ENCODE results near the gene FGF1.

FGF1 gene

DNA sequence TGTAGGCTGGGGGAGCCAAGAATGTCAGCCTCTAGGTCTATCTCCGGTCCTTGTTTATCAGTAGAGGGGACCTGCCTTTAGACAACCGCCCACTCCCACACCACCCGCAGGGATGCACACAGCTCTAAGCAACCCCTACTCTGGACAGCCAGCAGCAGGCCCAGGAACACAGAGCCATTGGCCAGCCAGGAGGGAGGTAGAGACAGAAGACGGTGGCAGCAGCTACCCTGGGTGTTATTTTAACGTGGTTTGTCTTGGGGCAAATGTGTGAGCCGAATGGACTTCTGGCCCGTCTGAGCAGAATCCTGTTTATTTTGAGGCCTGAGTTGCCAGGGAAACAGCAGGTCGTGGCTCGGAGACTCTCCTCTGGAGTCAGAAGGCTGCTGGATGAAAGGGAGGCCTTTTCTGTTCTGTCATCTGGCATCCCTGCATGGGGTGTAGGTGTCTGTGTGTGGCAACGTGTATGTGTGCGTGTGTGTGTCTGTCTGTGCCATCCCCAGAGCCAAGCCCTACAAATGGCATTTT, 382 bp upstream of the FGF1 start:
- TF ChIP-seq ZNF274 (IDR thresholded peaks at IDR 0.05; ENCODE audit: low read depth, low read length), result no peak
- H3K4me3 ChIP-seq (ENCODE audit: low read length), result no peak overlapping the region

GRCh38 chr5:142684508-142685041, 1.3 kb downstream of the FGF1 start:
- H3K4me3 ChIP-seq (ENCODE audit: low read length), result no peak overlapping the region
- TF ChIP-seq ZNF274 (IDR thresholded peaks at IDR 0.05; ENCODE audit: low read depth, low read length), result no peak

DNA sequence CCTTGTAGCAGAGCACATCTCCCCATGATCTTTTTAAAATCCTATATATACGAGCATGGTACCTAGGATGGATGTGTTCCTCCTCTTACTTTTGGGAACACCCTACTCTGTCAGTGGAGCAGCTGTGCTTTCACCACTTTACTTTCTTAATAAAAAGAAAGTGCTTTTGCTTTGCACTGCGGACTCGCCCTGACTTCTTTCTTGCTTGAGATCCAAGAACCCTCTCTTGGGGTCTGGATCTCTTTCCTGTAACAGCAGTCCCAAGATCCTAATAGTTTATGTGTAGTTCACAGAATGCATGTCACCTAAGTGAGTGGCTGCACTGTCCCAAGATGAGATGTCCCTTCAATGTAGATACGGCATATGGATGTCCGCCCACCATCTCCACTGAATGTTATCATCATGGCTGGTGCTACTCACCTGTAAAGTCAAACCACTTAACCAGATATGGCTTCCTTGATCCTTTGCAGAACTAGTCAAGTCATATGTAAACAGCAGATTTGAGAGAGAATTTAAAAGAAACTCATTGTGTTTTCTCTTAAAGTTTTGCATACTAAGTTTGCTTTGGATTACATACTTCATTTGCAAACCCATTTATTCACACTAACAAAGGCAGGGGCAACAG, 1.9 kb downstream of the FGF1 start:
- TF ChIP-seq ZNF274 (IDR thresholded peaks at IDR 0.05; ENCODE audit: low read depth, low read length), result no peak
- H3K4me3 ChIP-seq (ENCODE audit: low read length), result no peak overlapping the region

GRCh38 chr5:142683116-142683515, 2.8 kb downstream of the FGF1 start:
- TF ChIP-seq ZNF274 (IDR thresholded peaks at IDR 0.05; ENCODE audit: low read depth, low read length), result no peak
- H3K4me3 ChIP-seq (ENCODE audit: low read length), result no peak overlapping the region

- no peak overlapping the region for H3K4me3 ChIP-seq (ENCODE audit: low read length)
- TF ChIP-seq ZNF274 (IDR thresholded peaks at IDR 0.05; ENCODE audit: low read depth, low read length), result no peak
Measured at GRCh38 chr5:142680605-142681259, 5.2 kb downstream of the FGF1 start.

GRCh38 chr5:142679744-142680143, 6.1 kb downstream of the FGF1 start:
- no peak overlapping the region for H3K4me3 ChIP-seq (ENCODE audit: low read length)
- TF ChIP-seq ZNF274 (IDR thresholded peaks at IDR 0.05; ENCODE audit: low read depth, low read length), result no peak

GRCh38 chr5:142678529-142678928, 7.4 kb downstream of the FGF1 start:
- TF ChIP-seq ZNF274 (IDR thresholded peaks at IDR 0.05; ENCODE audit: low read depth, low read length), result no peak
- no peak overlapping the region for H3K4me3 ChIP-seq (ENCODE audit: low read length)

- TF ChIP-seq ZNF274 (IDR thresholded peaks at IDR 0.05; ENCODE audit: low read depth, low read length), result no peak
Measured at GRCh38 chr5:142677198-142677597, 8.7 kb downstream of the FGF1 start.

DNA sequence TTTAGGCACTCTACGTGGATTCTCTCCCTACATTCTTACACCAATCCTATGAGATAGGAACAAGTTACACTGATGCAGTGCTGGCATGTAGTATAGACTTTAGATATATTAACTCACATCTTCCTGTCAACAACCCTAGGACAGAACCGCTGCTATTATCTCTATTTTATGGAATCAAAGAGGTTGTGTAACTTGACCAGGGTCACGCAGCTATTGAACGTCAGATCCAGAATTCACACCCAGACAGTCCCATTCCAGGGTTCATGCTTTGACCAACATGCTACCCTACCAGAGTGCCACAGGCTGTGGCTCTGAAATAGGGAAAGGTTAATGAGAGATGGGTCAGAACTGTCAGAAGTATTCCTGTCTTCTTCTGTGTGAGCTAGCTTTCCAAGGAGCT, 9.6 kb downstream of the FGF1 start:
- TF ChIP-seq ZNF274 (IDR thresholded peaks at IDR 0.05; ENCODE audit: low read depth, low read length), result no peak
- no peak overlapping the region for H3K4me3 ChIP-seq (ENCODE audit: low read length)

More at GRCh38 chr5:142677198-142677597, 8.7 kb downstream of the FGF1 start:
- no peak overlapping the region for H3K4me3 ChIP-seq (ENCODE audit: low read length)

- no peak for TF ChIP-seq ZNF274 (IDR thresholded peaks at IDR 0.05; ENCODE audit: low read depth, low read length)
- H3K4me3 ChIP-seq (ENCODE audit: low read length), result no peak overlapping the region
Measured at GRCh38 chr5:142674531-142675469, 11.1 kb downstream of the FGF1 start.

DNA sequence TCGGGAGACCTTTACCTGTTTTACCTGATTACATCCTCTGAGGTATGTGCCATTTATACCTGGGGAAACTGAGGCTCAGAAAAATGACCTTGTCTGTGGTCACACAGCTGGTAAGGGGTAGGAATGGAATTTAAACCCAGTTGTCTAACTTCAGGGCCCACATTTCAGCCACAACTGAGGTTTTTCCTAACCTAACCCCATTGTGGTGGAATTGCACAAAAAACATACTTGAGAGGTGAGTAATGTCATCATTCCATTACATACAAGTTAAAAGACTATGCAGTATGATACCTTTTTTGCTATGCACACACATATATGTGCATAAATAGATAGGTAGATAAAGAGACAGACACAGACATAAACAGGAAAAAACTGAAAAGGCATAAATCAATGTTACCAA, 14.1 kb downstream of the FGF1 start:
- no peak overlapping the region for H3K4me3 ChIP-seq (ENCODE audit: low read length)
- TF ChIP-seq ZNF274 (IDR thresholded peaks at IDR 0.05; ENCODE audit: low read depth, low read length), result no peak

DNA sequence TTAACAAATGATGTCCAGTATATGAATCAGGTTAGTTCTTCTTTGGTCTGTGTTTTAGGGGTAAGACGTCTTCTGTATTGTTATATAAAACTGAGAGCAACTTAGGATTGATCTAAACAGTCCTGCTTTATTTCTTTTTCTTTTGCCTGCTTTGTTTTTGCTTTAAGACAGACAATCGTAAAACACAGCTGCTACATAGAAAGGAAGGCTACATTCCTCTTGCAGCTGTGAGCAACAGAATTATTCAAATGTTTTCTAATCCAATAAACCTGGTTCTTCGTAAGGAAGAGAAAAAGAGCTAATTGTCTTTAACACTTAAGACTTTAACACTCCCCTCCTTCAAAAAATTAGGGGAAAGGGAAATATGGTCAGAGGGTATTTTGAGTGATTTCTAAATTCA, 14.6 kb downstream of the FGF1 start:
- TF ChIP-seq ZNF274 (IDR thresholded peaks at IDR 0.05; ENCODE audit: low read depth, low read length), result no peak
- no peak overlapping the region for H3K4me3 ChIP-seq (ENCODE audit: low read length)

GRCh38 chr5:142670804-142671203, 15.1 kb downstream of the FGF1 start:
- no peak for TF ChIP-seq ZNF274 (IDR thresholded peaks at IDR 0.05; ENCODE audit: low read depth, low read length)
- H3K4me3 ChIP-seq (ENCODE audit: low read length), result no peak overlapping the region

- H3K4me3 ChIP-seq (ENCODE audit: low read length), result no peak overlapping the region
- TF ChIP-seq ZNF274 (IDR thresholded peaks at IDR 0.05; ENCODE audit: low read depth, low read length), result no peak
Measured at GRCh38 chr5:142669477-142669876, 16.4 kb downstream of the FGF1 start.

Measured in GM08714 (cell line).